B cell (primary cell): ENCODE results near the gene NELL2. TPM values are rescaled to one million over a fixed set of nuclear protein-coding genes. Genes with fewer than 3 reads are reported as not detected.

Experiments used
- ATAC-seq: fragments of 200-7000 bp; cut with Tn5 transposase; one replicate; pipeline ENCODE4 v1.10.0; 2021; ENCODE audit warnings: low read depth, mild to moderate bottlenecking, moderate number of reproducible peaks, moderate library complexity
- CTCF ChIA-PET: fragments of 350-600 bp; sonication (Branson Sonifier 250); formaldehyde crosslinking; loops from one replicate; lab custom pipeline; 2021; ENCODE audit warnings: antibody characterized with exemption, inconsistent platforms; lab: Charles Lee
- POLR2A ChIA-PET: fragments of 350-600 bp; sonication (Branson Sonifier 250); formaldehyde crosslinking; loops from one replicate; lab custom pipeline; 2021; ENCODE audit warnings: antibody characterized with exemption; lab: Charles Lee
- DNase-seq: peaks from one replicate; pipeline ENCODE4 v3.0.0; 2013
- H2AFZ ChIP-seq: 2 replicates; pipeline ENCODE4 v1.6.1; 2012; ENCODE audit warnings: mild to moderate bottlenecking, low read depth, low read length; ENCODE audit not compliant: insufficient read depth, poor library complexity, severe bottlenecking
- H3K27ac ChIP-seq, 2 donors: 1 replicate in 1 of 2; 2 replicates in 1 of 2; pipeline ENCODE4 v1.5.1; 2012 to 2013; ENCODE audit warnings: low read length in 2 of 2, mild to moderate bottlenecking in 2 of 2, moderate library complexity in 1 of 2
- H3K27me3 ChIP-seq, 4 experiments: fragments of 200-600 bp in 1 of 4; sonication (generic) in 1 of 4; replicated peaks in 1 of 4; 1 replicate in 2 of 4; 2 replicates in 2 of 4; pipeline versions ENCODE4 v1.6.1 to v1.7.0; 2013 to 2016; ENCODE audit warnings: low read length in 3 of 4, mild to moderate bottlenecking in 2 of 4, mixed read lengths in 1 of 4, moderate library complexity in 1 of 4; ENCODE audit not compliant: insufficient read depth in 4 of 4, control insufficient read depth in 3 of 4; ENCODE audit errors: control extremely low read depth in 1 of 4
- H3K36me3 ChIP-seq, 2 experiments: replicated peaks in 1 of 2; 1 replicate in 1 of 2; 2 replicates in 1 of 2; pipeline versions ENCODE4 v1.6.1 to v1.7.1; 2013; ENCODE audit warnings: low read length in 1 of 2; ENCODE audit not compliant: insufficient read depth in 2 of 2, control insufficient read depth in 1 of 2; ENCODE audit errors: control extremely low read depth in 1 of 2, extremely low read depth in 1 of 2
- H3K4me1 ChIP-seq, 2 donors: fragments of 200-600 bp in 1 of 2; sonication (generic) in 1 of 2; 1 replicate in 1 of 2; 2 replicates in 1 of 2; pipeline versions ENCODE4 v1.5.1 to v1.6.1; 2013 to 2017; ENCODE audit warnings: low read length in 2 of 2; ENCODE audit not compliant: control insufficient read depth in 2 of 2, insufficient read depth in 2 of 2
- H3K4me2 ChIP-seq: replicated peaks from 2 replicates; pipeline ENCODE3; 2012; ENCODE audit warnings: mild to moderate bottlenecking, low read depth, low read length; ENCODE audit not compliant: poor library complexity, severe bottlenecking
- H3K4me3 ChIP-seq, 5 experiments: fragments of 200-600 bp in 1 of 5; sonication (generic) in 1 of 5; 1 replicate in 3 of 5; 2 replicates in 2 of 5; pipeline versions ENCODE4 v1.5.1 to v1.7.0; 2011 to 2016; ENCODE audit warnings: low read length in 4 of 5, mild to moderate bottlenecking in 4 of 5, low read depth in 2 of 5, control low read depth in 1 of 5, moderate library complexity in 1 of 5; ENCODE audit not compliant: insufficient read depth in 1 of 5; ENCODE audit errors: control extremely low read depth in 1 of 5, extremely low read depth in 1 of 5
- H3K79me2 ChIP-seq: fragments of 200-600 bp; sonication (generic); one replicate; pipeline ENCODE4 v1.6.0; 2016; ENCODE audit warnings: low read length; ENCODE audit not compliant: control insufficient read depth, insufficient read depth
- H3K9ac ChIP-seq: fragments of 200-600 bp; sonication (generic); 2 replicates; pipeline ENCODE4 v1.6.1; 2017; ENCODE audit warnings: mild to moderate bottlenecking, low read length, moderate library complexity
- H3K9me3 ChIP-seq, 3 donors: one replicate each; pipeline versions ENCODE4 v1.6.1 to v1.7.1; 2013; ENCODE audit warnings: low read length in 2 of 3; ENCODE audit not compliant: control insufficient read depth in 2 of 3, insufficient read depth in 1 of 3; ENCODE audit errors: control extremely low read depth in 1 of 3
- H4K20me1 ChIP-seq: 2 replicates; pipeline ENCODE4 v1.6.0; 2012; ENCODE audit warnings: mild to moderate bottlenecking, low read length; ENCODE audit not compliant: insufficient read depth, control insufficient read depth, poor library complexity, severe bottlenecking
- H3K27ac Mint-ChIP-seq: one replicate; pipeline ENCODE4 v1.8.0; 2021; ENCODE audit warnings: mixed read lengths
- H3K27me3 Mint-ChIP-seq: one replicate; pipeline ENCODE4 v1.8.0; 2021; ENCODE audit warnings: mixed read lengths
- H3K4me1 Mint-ChIP-seq: one replicate; pipeline ENCODE4 v1.8.0; 2021; ENCODE audit warnings: mixed read lengths
- H3K4me3 Mint-ChIP-seq: one replicate; pipeline ENCODE4 v1.8.0; 2021; ENCODE audit warnings: mixed read lengths
- H3K9me3 Mint-ChIP-seq: one replicate; pipeline ENCODE4 v1.8.0; 2022; ENCODE audit warnings: mixed read lengths; ENCODE audit not compliant: insufficient read depth
- EZH2 ChIP-seq: IDR thresholded peaks from 2 replicates; pipeline ENCODE4 v1.6.1; 2012; ENCODE audit warnings: borderline replicate concordance, low read depth, mild to moderate bottlenecking, moderate library complexity, low read length; ENCODE audit not compliant: insufficient read depth, poor library complexity, severe bottlenecking
- WGBS: methylation state at CpG from one replicate; pipeline ENCODE4 v1.1.5; 2013; ENCODE audit warnings: missing lambda C conversion rate; ENCODE audit not compliant: insufficient coverage; 5-methylcytosine and 5-hydroxymethylcytosine counted together
- intact Hi-C: fragments of 100-400 bp; cut with micrococcal nuclease; formaldehyde crosslinking; loops from one replicate; pipeline ENCODE4 v1.10.0; 2022
- polyA plus RNA-seq: library from polyadenylated mRNA; depleted of rRNA; stranded (reverse); fragments of >200 nt; gene quantifications from 2 replicates; pipeline ENCODE4 v1.2.3, GENCODE V29; 2012
- total RNA-seq, 2 donors: library from RNA; stranded (reverse); fragments of 120-200 nt in 1 of 2; gene quantifications; 1 replicate in 1 of 2; 2 replicates in 1 of 2; pipeline versions ENCODE4 v1.2.3 to v1.2.4, GENCODE V29; 2013 to 2022
- TF ChIP-seq, protein P1 (sequence below): fragments of 200-600 bp; IDR thresholded peaks from one replicate; pipeline ENCODE4 v1.8.0; 2022; ENCODE audit warnings: antibody characterized with exemption, mild to moderate bottlenecking

Gene NELL2
- total and polyA plus RNA-seq, 2 donors (not counting 1 experiment from before 2014, with no cell fraction given) = 0.22 TPM; not detected in 1

DNA sequence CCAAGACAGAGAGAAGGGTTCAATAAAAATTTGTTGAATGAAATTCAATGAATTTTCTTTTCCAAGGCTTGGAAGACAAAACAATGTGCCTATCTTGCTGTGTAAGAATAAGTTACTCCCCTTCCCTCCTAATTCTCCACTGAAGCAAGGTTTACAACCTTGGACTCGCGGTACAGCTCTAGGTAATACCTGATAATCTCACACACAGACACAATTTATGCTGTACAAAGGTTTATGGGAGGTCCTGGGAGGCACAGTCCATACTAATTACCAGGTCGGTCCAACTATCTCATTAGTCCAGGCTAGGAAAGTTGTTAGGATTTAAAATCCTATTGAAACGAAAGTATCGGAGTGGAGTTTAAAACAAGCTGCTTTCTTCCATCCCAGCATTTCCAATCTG is 42.6 kb downstream of the NELL2 start:
- H3K4me2 ChIP-seq = no peak overlapping the region
- CTCF ChIA-PET = no interaction called here
- H3K79me2 ChIP-seq = no peaks in the 10 kb centered on the region
- no peaks in the 10 kb centered on the region for H3K9me3 ChIP-seq
- H3K27me3 Mint-ChIP-seq = no peaks in the 10 kb centered on the region
- H3K4me1 Mint-ChIP-seq = no peaks in the 10 kb centered on the region
- DNase-seq = no peak
- H3K9ac ChIP-seq = no peak overlapping the region
- no CpG with 5 or more reads among the region's 5 CpGs for WGBS
- no peaks in the 10 kb centered on the region for H3K36me3 ChIP-seq
- no peak overlapping the region for H2AFZ ChIP-seq
- H3K4me3 ChIP-seq = no peak overlapping the region
- H3K27me3 ChIP-seq = no peaks in the 10 kb centered on the region
- TF ChIP-seq EZH2 = no peak
- TF ChIP-seq, protein P1, sequence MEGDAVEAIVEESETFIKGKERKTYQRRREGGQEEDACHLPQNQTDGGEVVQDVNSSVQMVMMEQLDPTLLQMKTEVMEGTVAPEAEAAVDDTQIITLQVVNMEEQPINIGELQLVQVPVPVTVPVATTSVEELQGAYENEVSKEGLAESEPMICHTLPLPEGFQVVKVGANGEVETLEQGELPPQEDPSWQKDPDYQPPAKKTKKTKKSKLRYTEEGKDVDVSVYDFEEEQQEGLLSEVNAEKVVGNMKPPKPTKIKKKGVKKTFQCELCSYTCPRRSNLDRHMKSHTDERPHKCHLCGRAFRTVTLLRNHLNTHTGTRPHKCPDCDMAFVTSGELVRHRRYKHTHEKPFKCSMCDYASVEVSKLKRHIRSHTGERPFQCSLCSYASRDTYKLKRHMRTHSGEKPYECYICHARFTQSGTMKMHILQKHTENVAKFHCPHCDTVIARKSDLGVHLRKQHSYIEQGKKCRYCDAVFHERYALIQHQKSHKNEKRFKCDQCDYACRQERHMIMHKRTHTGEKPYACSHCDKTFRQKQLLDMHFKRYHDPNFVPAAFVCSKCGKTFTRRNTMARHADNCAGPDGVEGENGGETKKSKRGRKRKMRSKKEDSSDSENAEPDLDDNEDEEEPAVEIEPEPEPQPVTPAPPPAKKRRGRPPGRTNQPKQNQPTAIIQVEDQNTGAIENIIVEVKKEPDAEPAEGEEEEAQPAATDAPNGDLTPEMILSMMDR = no peak
- no peaks in the 10 kb centered on the region for H4K20me1 ChIP-seq
- H3K4me3 Mint-ChIP-seq = no peak overlapping the region
- H3K27ac Mint-ChIP-seq = no peak overlapping the region
- H3K4me1 ChIP-seq = no peaks in the 10 kb centered on the region
- intact Hi-C loops = no loop called here
- ATAC-seq = no peak
- H3K27ac ChIP-seq = no peak overlapping the region
- H3K9me3 Mint-ChIP-seq = no peaks in the 10 kb centered on the region
- POLR2A ChIA-PET = no interaction called here

DNA sequence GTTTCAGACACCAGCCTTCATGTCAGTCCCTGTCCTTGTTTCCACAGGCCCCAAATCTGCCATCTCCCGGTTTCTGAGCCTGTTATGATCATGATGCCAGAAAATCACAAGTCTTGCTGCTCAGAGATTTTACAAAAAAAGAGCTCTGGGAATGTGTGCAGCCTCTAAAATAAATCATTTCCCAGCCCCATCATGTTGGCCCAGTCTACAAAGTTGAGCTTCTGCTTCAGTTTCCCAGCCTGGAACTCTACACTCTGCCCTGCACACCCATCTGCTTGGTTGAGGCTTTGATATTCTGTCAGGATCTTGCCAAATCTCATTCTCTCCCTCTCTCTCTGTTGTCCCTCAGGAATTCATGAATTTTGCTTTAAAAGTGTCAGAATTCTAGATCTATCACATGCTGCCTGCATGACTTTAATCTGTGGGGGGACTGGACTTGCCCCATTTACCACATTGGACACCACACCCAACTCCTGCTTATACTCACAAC is 45.5 kb downstream of the NELL2 start:
- no peaks in the 10 kb centered on the region for H3K4me1 ChIP-seq
- no peaks in the 10 kb centered on the region for H3K27me3 Mint-ChIP-seq
- H3K36me3 ChIP-seq = no peaks in the 10 kb centered on the region
- H3K4me1 Mint-ChIP-seq = no peaks in the 10 kb centered on the region
- H4K20me1 ChIP-seq = no peaks in the 10 kb centered on the region
- no peak overlapping the region for H3K27ac Mint-ChIP-seq
- H3K9me3 ChIP-seq = no peaks in the 10 kb centered on the region
- H3K27me3 ChIP-seq = no peaks in the 10 kb centered on the region
- POLR2A ChIA-PET = no interaction called here
- CTCF ChIA-PET = no interaction called here
- no CpG with 5 or more reads among the region's 1 CpG for WGBS
- no peaks in the 10 kb centered on the region for H3K9me3 Mint-ChIP-seq
- DNase-seq (no peak), ATAC-seq (no peak)
- H3K79me2 ChIP-seq = no peaks in the 10 kb centered on the region
- H3K4me3 ChIP-seq = no peak overlapping the region
- no peak overlapping the region for H3K4me3 Mint-ChIP-seq
- H3K9ac ChIP-seq = no peak overlapping the region
- no peak overlapping the region for H2AFZ ChIP-seq
- no peak overlapping the region for H3K27ac ChIP-seq
- no peak overlapping the region for H3K4me2 ChIP-seq
- TF ChIP-seq, protein P1 = no peak
- no peak for TF ChIP-seq EZH2
- intact Hi-C loops = no loop called here
